ENCODE results near the gene CATSPERB.

Gene CATSPERB

GRCh38 chr14:91611528-91611927, 120.4 kb downstream of the CATSPERB start:
- Histone ChIP-seq H4K91ac (ENCODE audit: low read depth, low read length, poor library complexity) (no peak overlapping the region), H3K27me3 (ENCODE audit: control insufficient read depth in 3 of 3, insufficient read depth in 3 of 3, low read depth in 1 of 3, low read length in 3 of 3) (peaks cover 0 to 3% (median 0%) of the 10 kb centered on the region in 3 experiments), H3K36me3 (replicated peaks in 1 of 2; ENCODE audit: control insufficient read depth in 2 of 2, insufficient read depth in 2 of 2, low read length in 2 of 2) (no peaks in the 10 kb centered on the region), H2BK5ac (ENCODE audit: low read length) (no peak overlapping the region), H3K4me3 (ENCODE audit: low read length in 2 of 2) (no peak overlapping the region), H3K23ac (ENCODE audit: low read depth, low read length, poor library complexity) (no peak overlapping the region), H3K9ac (ENCODE audit: low read depth, low read length, poor library complexity) (no peak overlapping the region), H2AFZ (ENCODE audit: low read length) (no peak overlapping the region), H3K18ac (ENCODE audit: low read length) (no peak overlapping the region), H3K4me2 (ENCODE audit: insufficient read depth, low read length, poor library complexity, severe bottlenecking) (no peak overlapping the region), H2BK15ac (ENCODE audit: low read length) (no peak overlapping the region), H3K14ac (ENCODE audit: low read length) (no peak overlapping the region), H3K27ac (replicated peaks; ENCODE audit: low read length) (no peak overlapping the region), H3K79me1 (ENCODE audit: low read depth, low read length) (no peaks in the 10 kb centered on the region), H3K4ac (ENCODE audit: low read length) (no peak overlapping the region), H3K4me1 (ENCODE audit: control insufficient read depth in 2 of 2, insufficient read depth in 1 of 2, low read depth in 1 of 2, low read length in 2 of 2) (no peaks in the 10 kb centered on the region), H3K9me3 (replicated peaks in 1 of 2; ENCODE audit: control insufficient read depth in 2 of 2, insufficient read depth in 1 of 2, low read depth in 1 of 2, low read length in 2 of 2) (no peaks in the 10 kb centered on the region), H2BK120ac (ENCODE audit: low read depth, low read length) (no peak overlapping the region), H2BK12ac (ENCODE audit: low read length) (no peak overlapping the region), H4K8ac (ENCODE audit: low read depth, low read length) (no peak overlapping the region), H2AK5ac (ENCODE audit: low read depth, low read length) (no peak overlapping the region)
- WGBS, 2 donors (ENCODE audit: extremely low coverage in 2 of 2, insufficient read length in 2 of 2, insufficient replicate concordance in 1 of 2): no CpG with 5 or more reads among the region's 2 CpGs
- DNase-seq (ENCODE audit: low spot score): no peak

- H2BK5ac ChIP-seq (ENCODE audit: low read length): no peak overlapping the region
- WGBS, 2 donors (ENCODE audit: extremely low coverage in 2 of 2, insufficient read length in 2 of 2, insufficient replicate concordance in 1 of 2): no CpG with 5 or more reads among the region's 3 CpGs
- no peak overlapping the region for H2AK5ac ChIP-seq (ENCODE audit: low read depth, low read length)
- H3K14ac ChIP-seq (ENCODE audit: low read length): no peak overlapping the region
- H3K4me2 ChIP-seq (ENCODE audit: insufficient read depth, low read length, poor library complexity, severe bottlenecking): no peak overlapping the region
- H3K4ac ChIP-seq (ENCODE audit: low read length): no peak overlapping the region
- H3K27me3 ChIP-seq (ENCODE audit: control insufficient read depth in 3 of 3, insufficient read depth in 3 of 3, low read depth in 1 of 3, low read length in 3 of 3): peaks cover 0 to 3% (median 0%) of the 10 kb centered on the region in 3 experiments
- no peak overlapping the region for H2BK120ac ChIP-seq (ENCODE audit: low read depth, low read length)
- H2AFZ ChIP-seq (ENCODE audit: low read length): no peak overlapping the region
- no peak overlapping the region for H3K23ac ChIP-seq (ENCODE audit: low read depth, low read length, poor library complexity)
- H3K79me1 ChIP-seq (ENCODE audit: low read depth, low read length): no peaks in the 10 kb centered on the region
- H3K27ac ChIP-seq (replicated peaks; ENCODE audit: low read length): no peak overlapping the region
- H3K9me3 ChIP-seq (replicated peaks in 1 of 2; ENCODE audit: control insufficient read depth in 2 of 2, insufficient read depth in 1 of 2, low read depth in 1 of 2, low read length in 2 of 2): no peaks in the 10 kb centered on the region
- no peak for DNase-seq (ENCODE audit: low spot score)
- no peak overlapping the region for H4K8ac ChIP-seq (ENCODE audit: low read depth, low read length)
- H4K91ac ChIP-seq (ENCODE audit: low read depth, low read length, poor library complexity): no peak overlapping the region
- no peak overlapping the region for H2BK15ac ChIP-seq (ENCODE audit: low read length)
- no peaks in the 10 kb centered on the region for H3K4me1 ChIP-seq (ENCODE audit: control insufficient read depth in 2 of 2, insufficient read depth in 1 of 2, low read depth in 1 of 2, low read length in 2 of 2)
- H3K18ac ChIP-seq (ENCODE audit: low read length): no peak overlapping the region
- H3K36me3 ChIP-seq (replicated peaks in 1 of 2; ENCODE audit: control insufficient read depth in 2 of 2, insufficient read depth in 2 of 2, low read length in 2 of 2): no peaks in the 10 kb centered on the region
- no peak overlapping the region for H3K4me3 ChIP-seq (ENCODE audit: low read length in 2 of 2)
- no peak overlapping the region for H2BK12ac ChIP-seq (ENCODE audit: low read length)
- H3K9ac ChIP-seq (ENCODE audit: low read depth, low read length, poor library complexity): no peak overlapping the region
Observed at GRCh38 chr14:91609161-91609560, 122.7 kb downstream of the CATSPERB start.

- Histone ChIP-seq H3K79me1 (ENCODE audit: low read depth, low read length) (no peaks in the 10 kb centered on the region), H2AFZ (ENCODE audit: low read length) (no peak overlapping the region), H2BK15ac (ENCODE audit: low read length) (no peak overlapping the region), H4K91ac (ENCODE audit: low read depth, low read length, poor library complexity) (no peak overlapping the region), H2BK12ac (ENCODE audit: low read length) (no peak overlapping the region), H3K4ac (ENCODE audit: low read length) (no peak overlapping the region), H3K27me3 (ENCODE audit: control insufficient read depth in 3 of 3, insufficient read depth in 3 of 3, low read depth in 1 of 3, low read length in 3 of 3) (peaks cover 0 to 3% (median 0%) of the 10 kb centered on the region in 3 experiments), H3K4me1 (ENCODE audit: control insufficient read depth in 2 of 2, insufficient read depth in 1 of 2, low read depth in 1 of 2, low read length in 2 of 2) (no peaks in the 10 kb centered on the region), H3K4me3 (ENCODE audit: low read length in 2 of 2) (no peak overlapping the region), H3K14ac (ENCODE audit: low read length) (no peak overlapping the region), H3K36me3 (replicated peaks in 1 of 2; ENCODE audit: control insufficient read depth in 2 of 2, insufficient read depth in 2 of 2, low read length in 2 of 2) (no peaks in the 10 kb centered on the region), H3K18ac (ENCODE audit: low read length) (no peak overlapping the region), H2AK5ac (ENCODE audit: low read depth, low read length) (no peak overlapping the region), H2BK5ac (ENCODE audit: low read length) (no peak overlapping the region), H3K4me2 (ENCODE audit: insufficient read depth, low read length, poor library complexity, severe bottlenecking) (no peak overlapping the region), H3K27ac (replicated peaks; ENCODE audit: low read length) (no peak overlapping the region), H3K23ac (ENCODE audit: low read depth, low read length, poor library complexity) (no peak overlapping the region), H2BK120ac (ENCODE audit: low read depth, low read length) (no peak overlapping the region), H3K9me3 (replicated peaks in 1 of 2; ENCODE audit: control insufficient read depth in 2 of 2, insufficient read depth in 1 of 2, low read depth in 1 of 2, low read length in 2 of 2) (no peaks in the 10 kb centered on the region), H3K9ac (ENCODE audit: low read depth, low read length, poor library complexity) (no peak overlapping the region), H4K8ac (ENCODE audit: low read depth, low read length) (no peak overlapping the region)
- DNase-seq (ENCODE audit: low spot score): no peak
- WGBS, 2 donors (ENCODE audit: extremely low coverage in 2 of 2, insufficient read length in 2 of 2, insufficient replicate concordance in 1 of 2): no CpG with 5 or more reads among the region's 9 CpGs
Observed at GRCh38 chr14:91607322-91608047, 124.4 kb downstream of the CATSPERB start.

GRCh38 chr14:91606851-91607250, 125.0 kb downstream of the CATSPERB start:
- Histone ChIP-seq H3K9me3 (replicated peaks in 1 of 2; ENCODE audit: control insufficient read depth in 2 of 2, insufficient read depth in 1 of 2, low read depth in 1 of 2, low read length in 2 of 2) (no peaks in the 10 kb centered on the region), H3K4me2 (ENCODE audit: insufficient read depth, low read length, poor library complexity, severe bottlenecking) (no peak overlapping the region), H2BK15ac (ENCODE audit: low read length) (no peak overlapping the region), H3K4ac (ENCODE audit: low read length) (no peak overlapping the region), H2AFZ (ENCODE audit: low read length) (no peak overlapping the region), H3K27me3 (ENCODE audit: control insufficient read depth in 3 of 3, insufficient read depth in 3 of 3, low read depth in 1 of 3, low read length in 3 of 3) (peaks cover 0 to 3% (median 0%) of the 10 kb centered on the region in 3 experiments), H3K14ac (ENCODE audit: low read length) (no peak overlapping the region), H3K79me1 (ENCODE audit: low read depth, low read length) (no peaks in the 10 kb centered on the region), H4K91ac (ENCODE audit: low read depth, low read length, poor library complexity) (no peak overlapping the region), H2BK120ac (ENCODE audit: low read depth, low read length) (no peak overlapping the region), H3K23ac (ENCODE audit: low read depth, low read length, poor library complexity) (no peak overlapping the region), H3K4me3 (ENCODE audit: low read length in 2 of 2) (no peak overlapping the region), H3K9ac (ENCODE audit: low read depth, low read length, poor library complexity) (no peak overlapping the region), H2BK12ac (ENCODE audit: low read length) (no peak overlapping the region), H3K27ac (replicated peaks; ENCODE audit: low read length) (no peak overlapping the region), H4K8ac (ENCODE audit: low read depth, low read length) (no peak overlapping the region), H3K4me1 (ENCODE audit: control insufficient read depth in 2 of 2, insufficient read depth in 1 of 2, low read depth in 1 of 2, low read length in 2 of 2) (no peaks in the 10 kb centered on the region), H2BK5ac (ENCODE audit: low read length) (no peak overlapping the region), H3K36me3 (replicated peaks in 1 of 2; ENCODE audit: control insufficient read depth in 2 of 2, insufficient read depth in 2 of 2, low read length in 2 of 2) (no peaks in the 10 kb centered on the region), H2AK5ac (ENCODE audit: low read depth, low read length) (no peak overlapping the region), H3K18ac (ENCODE audit: low read length) (no peak overlapping the region)
- DNase-seq (ENCODE audit: low spot score): no peak
- WGBS, 2 donors (ENCODE audit: extremely low coverage in 2 of 2, insufficient read length in 2 of 2, insufficient replicate concordance in 1 of 2): no CpG with 5 or more reads among the region's 3 CpGs
